Stimulated activated CD8-positive, alpha-beta memory T cell treated with anti-CD3 and anti-CD28 coated beads, Interleukin-15, amount 100 ng/mL, for 4 hours (primary cell): ENCODE measurements around the gene PCOLCE2.

Experiments used
- DNase-seq, 2 donors: peaks; one replicate each; pipeline ENCODE4 v3.0.0-alpha.2; 2020; ENCODE audit warnings: low read depth in 2 of 2

PCOLCE2 gene, protein sequence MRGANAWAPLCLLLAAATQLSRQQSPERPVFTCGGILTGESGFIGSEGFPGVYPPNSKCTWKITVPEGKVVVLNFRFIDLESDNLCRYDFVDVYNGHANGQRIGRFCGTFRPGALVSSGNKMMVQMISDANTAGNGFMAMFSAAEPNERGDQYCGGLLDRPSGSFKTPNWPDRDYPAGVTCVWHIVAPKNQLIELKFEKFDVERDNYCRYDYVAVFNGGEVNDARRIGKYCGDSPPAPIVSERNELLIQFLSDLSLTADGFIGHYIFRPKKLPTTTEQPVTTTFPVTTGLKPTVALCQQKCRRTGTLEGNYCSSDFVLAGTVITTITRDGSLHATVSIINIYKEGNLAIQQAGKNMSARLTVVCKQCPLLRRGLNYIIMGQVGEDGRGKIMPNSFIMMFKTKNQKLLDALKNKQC

DNA sequence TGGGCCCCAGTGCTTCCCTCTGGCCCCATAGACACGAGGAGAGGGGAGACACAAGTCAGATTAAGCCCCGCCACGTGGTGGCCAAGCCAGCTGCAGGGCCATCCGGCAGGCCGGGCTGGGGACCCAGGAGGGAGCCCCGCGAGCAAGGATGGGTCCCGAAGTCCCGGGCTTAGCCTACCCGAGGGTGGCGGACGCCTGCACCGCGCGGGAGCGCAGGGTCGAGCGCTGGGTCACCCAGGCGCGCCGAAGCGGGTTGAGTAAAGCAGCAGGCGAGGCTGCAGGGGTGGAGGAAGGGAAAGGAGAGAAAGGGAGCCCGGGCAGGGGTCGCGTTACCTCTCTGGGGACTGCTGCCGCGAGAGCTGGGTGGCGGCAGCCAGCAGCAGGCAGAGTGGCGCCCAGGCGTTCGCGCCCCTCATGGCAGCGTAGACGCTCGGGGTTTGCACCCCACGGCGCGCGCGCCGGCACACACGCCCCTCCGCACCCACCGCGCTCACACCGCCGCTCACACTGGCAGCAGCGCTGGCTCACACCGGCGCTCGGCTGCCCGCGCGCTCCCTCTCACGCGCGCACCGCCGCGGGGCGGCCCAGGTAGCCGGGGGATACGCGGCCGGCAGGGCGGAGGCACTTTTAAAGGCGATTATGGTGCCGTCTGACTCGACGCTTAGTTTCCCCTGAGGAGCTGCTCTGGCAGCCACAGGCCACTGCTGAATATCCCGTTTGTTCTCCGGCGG, at the start of gene PCOLCE2:
TSS of gene PCOLCE2 (minus strand) at position 603 of the 731 bp plus-strand sequence. CDS start at position 416, 187 bp downstream.
- DNase-seq: no peak

DNA sequence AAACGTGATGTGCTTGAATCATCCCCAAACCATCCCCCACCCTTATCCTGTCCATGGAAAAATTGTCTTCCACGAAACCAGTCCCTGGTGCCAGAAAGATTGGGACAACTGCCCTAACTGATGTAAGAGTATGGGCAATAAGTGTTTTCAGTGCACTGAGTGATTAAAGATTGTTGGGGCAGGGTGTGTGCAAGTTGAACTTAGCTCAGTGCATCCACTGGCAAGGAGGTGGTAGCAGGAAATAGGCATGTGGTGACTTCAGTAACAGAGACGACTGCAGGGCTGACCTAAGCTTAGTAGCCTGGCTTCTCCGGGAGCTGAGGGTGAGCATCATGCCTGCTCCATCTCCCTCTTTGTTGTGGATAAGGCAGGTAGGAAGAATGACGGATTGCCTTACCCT, 47.1 kb upstream of the PCOLCE2 start:
- DNase-seq: no peak

- no peak for DNase-seq
These were observed 46.0 kb upstream of the PCOLCE2 start for GRCh38 chr3:142934887-142935269.

DNA sequence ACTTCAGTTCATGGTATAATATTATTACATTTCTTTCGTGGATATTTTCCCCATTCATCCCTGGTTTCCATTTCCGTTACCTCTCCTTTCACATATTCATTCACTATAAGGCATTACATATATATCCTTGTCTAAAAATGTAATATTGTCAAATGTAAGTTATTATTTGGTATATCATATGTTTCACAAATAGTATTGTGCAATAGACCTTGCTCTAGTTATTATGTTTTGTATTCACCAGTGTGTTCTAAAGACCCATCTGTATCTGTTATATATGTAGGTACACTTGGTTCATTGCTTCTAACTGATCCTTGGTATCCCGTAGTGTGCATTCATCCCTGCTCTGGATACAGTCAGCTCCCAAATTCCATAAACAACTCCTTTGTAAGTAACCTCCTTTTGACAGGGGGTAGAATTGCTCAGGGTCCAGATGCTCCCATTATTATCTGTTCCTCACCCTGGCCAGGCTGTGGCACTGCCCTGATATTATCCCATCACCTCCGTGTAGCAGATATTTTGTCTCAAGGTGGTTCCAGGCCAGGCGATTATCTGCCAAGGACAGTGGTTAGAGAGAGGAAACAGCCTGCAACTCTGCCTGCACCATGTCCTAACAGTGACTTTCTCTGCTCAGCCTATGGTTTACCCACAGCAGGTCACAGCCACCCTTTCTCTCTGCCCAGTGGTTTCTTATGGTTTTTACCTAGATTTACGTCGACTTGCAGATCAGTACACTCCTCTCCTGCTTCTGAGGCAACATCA, 45.4 kb upstream of the PCOLCE2 start:
- no peak for DNase-seq

DNA sequence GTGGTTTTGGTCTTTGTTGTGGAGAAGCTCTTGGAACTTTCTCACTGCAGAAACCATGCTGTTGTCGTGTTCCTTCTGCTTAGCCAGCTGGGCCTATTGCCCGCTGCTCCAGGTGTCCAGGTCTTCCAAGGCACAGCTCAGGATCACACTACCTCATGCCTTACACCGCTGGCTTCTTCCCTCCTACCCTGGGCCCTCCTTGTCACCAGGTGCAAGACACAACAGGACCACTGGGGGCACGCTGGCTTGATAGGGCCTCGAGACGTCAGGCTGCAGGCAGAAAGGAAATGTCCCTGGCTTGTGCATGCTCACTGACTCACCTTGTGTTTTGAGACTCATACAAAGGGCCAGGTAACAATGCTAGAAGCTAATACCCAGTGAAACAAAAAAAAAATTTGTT, 42.3 kb upstream of the PCOLCE2 start:
- DNase-seq: no peak

- no peak for DNase-seq
These were observed 41.6 kb upstream of the PCOLCE2 start for GRCh38 chr3:142930463-142930862.

- no peak for DNase-seq
These were observed 41.0 kb upstream of the PCOLCE2 start for GRCh38 chr3:142929890-142930289.

DNA sequence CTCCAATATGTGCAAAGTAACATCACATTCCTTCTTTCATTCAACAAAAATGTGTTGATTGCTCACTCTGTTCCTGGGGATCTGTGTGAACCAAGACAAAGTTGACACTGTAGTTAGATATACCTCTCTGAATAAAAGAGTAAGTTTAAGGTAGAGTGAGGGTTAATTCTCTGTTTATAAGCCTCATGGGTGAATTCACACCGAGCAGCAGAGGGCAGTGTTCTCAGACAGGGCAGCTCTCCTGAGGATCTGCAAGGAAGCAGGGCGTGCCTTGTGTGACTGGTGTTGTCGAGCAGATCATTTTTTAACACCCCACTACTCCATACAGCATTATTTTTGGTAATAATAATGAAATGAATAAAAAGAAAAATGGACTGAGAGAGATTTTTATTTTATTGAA, 40.2 kb upstream of the PCOLCE2 start:
- DNase-seq: no peak

- DNase-seq: no peak
These were observed 37.6 kb upstream of the PCOLCE2 start for GRCh38 chr3:142926368-142926944.

DNA sequence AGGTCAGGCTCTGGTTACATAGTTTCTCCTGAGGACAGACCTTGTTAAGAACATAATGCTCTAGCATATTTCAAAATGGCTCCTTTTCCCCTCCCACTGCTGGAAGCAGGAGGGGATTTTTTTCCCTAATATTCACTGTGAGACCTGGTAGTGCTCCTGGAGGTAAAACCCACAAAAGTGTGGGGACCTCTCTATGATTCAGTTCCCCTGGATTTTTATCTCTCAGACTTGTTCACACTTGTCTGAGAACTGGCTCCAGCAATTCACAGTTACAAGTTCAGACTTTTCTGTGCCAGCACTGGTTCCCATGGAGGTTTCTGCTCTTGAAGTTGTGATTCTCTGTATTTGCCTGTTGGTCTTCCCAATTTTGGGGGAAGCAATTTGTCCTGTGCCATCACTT, 36.3 kb upstream of the PCOLCE2 start:
- no peak for DNase-seq

GRCh38 chr3:142923694-142924093, 34.8 kb upstream of the PCOLCE2 start:
- no peak for DNase-seq

GRCh38 chr3:142916605-142917004, 27.7 kb upstream of the PCOLCE2 start:
- DNase-seq: no peak

DNA sequence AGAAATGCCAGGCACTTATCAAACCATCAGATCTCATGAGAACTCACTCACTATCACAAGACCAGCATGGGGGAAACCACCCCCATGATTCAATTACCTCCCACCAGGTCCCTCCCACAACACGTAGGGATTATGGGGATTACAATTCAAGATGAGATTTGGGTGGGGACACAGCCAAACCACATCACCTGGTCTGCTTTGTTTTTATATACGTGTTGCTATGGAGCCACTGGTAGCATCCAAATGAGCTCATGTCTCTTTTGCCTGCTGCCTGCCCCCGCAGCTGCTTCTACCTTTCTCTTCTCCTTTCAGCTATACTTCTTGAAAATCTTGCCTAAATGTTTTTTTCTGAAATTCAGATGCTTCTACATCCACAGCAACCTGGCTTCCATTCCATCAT, 26.8 kb upstream of the PCOLCE2 start:
- no peak for DNase-seq

DNA sequence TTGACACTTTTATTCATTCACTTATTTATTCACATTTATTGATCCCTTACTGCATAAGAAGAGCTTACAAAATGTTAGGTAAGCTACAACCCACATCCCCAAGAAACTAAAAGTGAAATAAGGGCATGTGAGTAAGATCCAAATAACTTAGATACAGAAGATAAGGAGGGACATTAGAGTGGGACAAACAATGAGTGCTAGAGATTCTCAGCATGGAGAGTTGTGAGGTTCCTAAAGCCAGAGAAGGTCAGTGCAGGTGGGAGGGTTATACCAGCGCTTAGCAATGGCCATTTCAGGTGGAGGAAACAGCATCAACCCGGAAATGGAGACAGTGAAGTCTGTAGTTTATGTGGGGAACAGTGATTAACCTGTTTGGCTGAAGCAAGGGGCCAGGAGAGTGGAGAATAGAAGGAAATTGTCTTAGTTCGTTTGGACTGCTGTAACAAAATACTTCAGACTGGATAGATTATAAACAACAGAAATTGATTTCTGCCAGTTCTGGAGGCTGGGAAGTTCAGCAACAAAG, 25.5 kb upstream of the PCOLCE2 start:
- DNase-seq: no peak

DNA sequence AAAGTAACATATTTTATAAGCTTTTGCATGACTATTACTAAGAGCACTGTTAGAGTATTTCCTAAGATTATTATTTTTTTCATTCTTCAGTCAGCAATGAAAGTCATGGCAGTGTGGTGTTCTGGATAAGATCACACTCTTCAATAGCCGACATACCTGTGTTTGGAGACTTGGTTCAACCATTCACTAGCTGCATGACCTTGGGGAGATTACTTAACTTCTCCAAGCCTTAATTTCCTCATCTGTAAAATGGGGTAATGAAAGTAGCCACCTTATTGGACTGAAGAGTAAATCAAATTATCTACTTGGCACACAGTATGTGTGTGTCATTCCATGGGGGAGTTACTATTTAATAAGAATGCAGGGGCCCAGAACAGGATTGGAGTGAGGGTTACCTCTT, 24.5 kb upstream of the PCOLCE2 start:
- no peak for DNase-seq

GRCh38 chr3:142912402-142913172, 23.7 kb upstream of the PCOLCE2 start:
- DNase-seq: no peak

GRCh38 chr3:142910280-142910679, 21.4 kb upstream of the PCOLCE2 start:
- no peak for DNase-seq

- DNase-seq: no peak
These were observed 20.4 kb upstream of the PCOLCE2 start for GRCh38 chr3:142909282-142909681.

GRCh38 chr3:142907996-142908395, 19.1 kb upstream of the PCOLCE2 start:
- DNase-seq: no peak

DNA sequence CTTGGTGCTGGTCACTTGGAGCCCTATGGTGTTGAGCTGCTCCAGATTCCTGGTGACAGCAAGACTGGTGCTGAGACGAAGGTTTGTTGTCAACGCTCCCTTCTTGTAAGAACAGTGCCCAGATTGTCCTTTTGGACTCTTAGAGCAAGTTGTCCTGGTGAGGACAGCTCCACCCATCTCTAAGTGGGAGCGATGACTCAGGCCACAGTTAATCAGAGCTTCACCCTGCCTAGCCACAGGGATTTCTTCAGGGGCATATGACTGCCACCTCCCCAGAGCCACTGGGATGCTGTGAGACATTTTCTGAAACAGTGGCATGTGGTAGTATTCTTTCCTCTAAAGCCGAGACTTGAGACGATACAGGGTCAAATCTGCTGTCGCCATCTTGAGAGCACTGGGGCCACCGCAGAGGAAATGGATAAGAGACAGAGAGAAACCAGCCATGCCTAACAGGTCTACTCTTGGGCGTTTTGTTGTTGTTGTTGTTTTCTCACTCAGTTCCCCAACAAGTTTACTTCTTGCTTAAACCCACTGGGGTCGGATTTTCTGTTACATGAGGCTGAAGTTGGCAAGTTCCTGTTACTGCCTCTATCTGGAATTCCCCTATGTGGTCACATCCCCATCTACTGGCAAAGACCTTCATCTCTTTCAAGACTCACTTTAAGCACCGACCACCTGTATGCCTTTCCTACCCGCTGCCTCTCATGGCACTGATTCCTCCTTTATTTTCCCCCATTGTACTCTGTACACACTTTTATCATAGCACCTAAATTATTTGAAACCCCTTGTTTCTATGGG, 16.0 kb upstream of the PCOLCE2 start:
- no peak for DNase-seq
